Measurements from ENCODE around the gene SH3D21.

Gene SH3D21

GRCh38 chr1:36306210-36306901 lies at the start of gene SH3D21:
TSS of gene SH3D21 (plus strand) at chr1:36306368. CDS start at chr1:36306421, 53 bp downstream.
- no peak for DNase-seq (ENCODE audit: low read depth in 2 of 3, low spot score in 2 of 3)

- DNase-seq (ENCODE audit: low read depth in 2 of 3, low spot score in 2 of 3), result no peak
Observed at GRCh38 chr1:36256558-36257374, 49.4 kb upstream of the SH3D21 start.

DNA sequence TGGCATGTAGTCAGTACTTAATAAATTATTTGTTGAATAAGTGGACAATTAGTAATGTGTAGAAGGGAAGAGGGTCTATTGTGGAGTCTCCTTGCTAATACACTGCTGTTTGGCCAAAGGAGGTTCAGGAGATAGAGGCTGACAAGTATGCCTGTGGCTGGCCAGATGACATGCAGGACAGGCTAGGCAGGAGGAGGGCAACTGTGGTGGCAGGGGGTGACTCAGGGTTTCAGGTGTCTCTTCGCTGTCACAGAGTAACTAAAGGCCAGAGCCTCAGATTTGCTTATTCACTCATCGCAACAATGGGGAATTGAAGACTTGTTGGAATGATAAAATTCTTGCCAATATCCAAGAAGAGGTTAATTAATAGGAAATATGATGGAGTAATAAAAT lies 48.8 kb upstream of the SH3D21 start:
- DNase-seq (ENCODE audit: low read depth in 2 of 3, low spot score in 2 of 3), result no peak

DNA sequence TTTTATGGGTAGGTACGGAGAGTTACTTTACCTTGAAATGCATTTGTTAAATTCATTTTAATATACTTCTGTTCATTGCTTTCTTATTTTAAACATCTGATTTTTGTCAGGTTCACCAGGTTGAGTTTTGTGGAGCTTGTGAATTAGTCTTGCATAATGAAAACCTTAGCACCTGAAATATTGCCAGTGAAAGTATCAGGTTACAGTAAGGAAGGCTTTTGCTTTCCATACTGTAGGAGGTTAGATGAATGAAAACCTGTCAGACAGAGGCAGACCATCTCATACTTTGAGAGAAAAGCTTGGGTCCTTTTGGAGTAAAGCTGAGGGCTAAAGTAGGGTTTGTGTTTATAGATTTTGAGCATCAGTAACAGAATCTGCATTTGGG lies 47.2 kb upstream of the SH3D21 start:
- DNase-seq (ENCODE audit: low read depth in 2 of 3, low spot score in 2 of 3), result no peak

DNA sequence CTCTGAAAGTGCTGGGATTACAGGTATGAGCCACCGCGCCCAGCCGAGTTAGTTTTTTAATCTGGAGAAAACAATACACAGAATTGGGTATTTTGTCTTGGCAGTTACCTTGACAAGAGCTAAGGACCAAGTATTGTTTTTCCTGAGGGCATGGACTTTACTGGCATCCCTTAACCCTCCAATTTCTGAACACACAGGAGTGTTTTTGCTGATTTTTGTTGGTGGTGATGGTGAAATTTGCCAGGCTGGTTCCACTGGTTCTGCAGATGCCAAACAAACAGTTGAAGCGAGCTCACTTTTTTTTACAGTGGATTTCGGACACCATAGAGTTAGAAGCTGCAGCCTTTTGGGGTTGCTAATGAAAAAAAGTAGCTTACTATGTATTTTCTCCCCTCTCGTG lies 37.2 kb upstream of the SH3D21 start:
- DNase-seq (ENCODE audit: low read depth in 2 of 3, low spot score in 2 of 3), result no peak

DNA sequence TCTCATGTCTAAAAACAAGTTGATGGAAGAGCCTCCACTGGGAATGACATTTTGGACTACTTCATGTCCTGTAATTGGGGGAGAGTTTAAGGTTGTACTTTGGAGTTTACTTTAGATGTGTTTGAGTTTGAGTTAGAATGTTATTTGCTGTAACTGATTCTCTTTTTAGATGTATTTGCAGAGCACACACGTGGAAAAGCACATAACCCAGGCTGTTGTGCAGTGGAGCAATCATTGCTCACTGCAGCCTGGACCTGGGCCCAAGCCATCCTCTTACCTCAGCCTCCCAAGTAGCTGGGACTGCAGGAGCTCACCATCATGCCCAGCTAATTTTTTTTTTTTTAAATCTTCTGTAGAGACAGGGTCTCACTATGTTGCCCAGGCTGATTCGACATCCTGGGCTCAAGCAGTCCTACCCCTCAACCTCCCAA lies 36.7 kb upstream of the SH3D21 start:
- DNase-seq (ENCODE audit: low read depth in 2 of 3, low spot score in 2 of 3), result no peak

- DNase-seq (ENCODE audit: low read depth in 2 of 3, low spot score in 2 of 3), result no peak
Observed at GRCh38 chr1:36273024-36273423, 33.1 kb upstream of the SH3D21 start.

GRCh38 chr1:36274201-36274600 lies 32.0 kb upstream of the SH3D21 start:
- no peak for DNase-seq (ENCODE audit: low read depth in 2 of 3, low spot score in 2 of 3)

DNA sequence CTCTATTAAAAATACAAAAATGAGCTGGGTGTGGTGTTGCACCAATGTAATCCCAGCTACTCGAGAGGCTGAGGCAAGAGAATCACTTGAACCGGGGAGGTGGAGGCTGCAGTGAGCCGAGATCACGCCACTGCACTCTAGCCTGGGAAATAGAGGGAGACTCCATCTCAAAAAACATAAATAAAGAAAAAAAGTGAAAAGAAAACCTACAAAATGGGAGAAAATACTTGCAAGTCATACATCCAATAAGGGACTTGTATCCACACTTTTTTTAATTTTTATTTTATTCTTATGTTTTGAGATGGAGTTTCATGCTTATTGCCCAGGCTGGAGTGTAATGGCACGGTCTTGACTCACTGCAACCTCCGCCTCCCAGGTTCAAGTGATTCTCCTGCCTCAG lies 29.5 kb upstream of the SH3D21 start:
- no peak for DNase-seq (ENCODE audit: low read depth in 2 of 3, low spot score in 2 of 3)

- no peak for DNase-seq (ENCODE audit: low read depth in 2 of 3, low spot score in 2 of 3)
Observed at GRCh38 chr1:36279110-36279788, 26.9 kb upstream of the SH3D21 start.

DNA sequence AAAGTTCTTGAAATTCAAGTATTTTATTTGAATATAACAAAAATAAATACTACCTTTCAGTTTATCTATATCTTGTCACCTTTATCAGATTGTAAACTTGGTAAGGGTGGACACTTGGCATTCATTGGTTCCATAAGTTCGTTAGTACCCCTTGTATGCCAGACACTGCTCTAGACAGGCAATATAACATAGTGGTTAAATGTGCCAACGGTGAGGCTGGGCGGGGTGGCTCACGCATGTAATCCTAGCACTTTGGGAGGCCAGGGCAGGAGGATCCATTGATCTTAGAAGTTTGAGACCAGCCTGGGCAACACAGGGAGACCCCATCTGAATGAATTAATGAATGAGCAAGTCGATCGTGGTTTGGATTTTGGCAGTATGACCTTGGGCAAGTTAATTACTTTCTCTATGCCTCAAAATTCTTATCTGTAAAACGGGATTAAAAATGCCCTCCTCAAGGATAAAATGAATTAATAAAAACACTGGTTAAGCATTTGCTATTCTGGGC lies 26.3 kb upstream of the SH3D21 start:
- no peak for DNase-seq (ENCODE audit: low read depth in 2 of 3, low spot score in 2 of 3)

- no peak for DNase-seq (ENCODE audit: low read depth in 2 of 3, low spot score in 2 of 3)
Observed at GRCh38 chr1:36284061-36284460, 22.1 kb upstream of the SH3D21 start.

- DNase-seq (ENCODE audit: low read depth in 2 of 3, low spot score in 2 of 3), result no peak
Observed at GRCh38 chr1:36284517-36284916, 21.7 kb upstream of the SH3D21 start.

DNA sequence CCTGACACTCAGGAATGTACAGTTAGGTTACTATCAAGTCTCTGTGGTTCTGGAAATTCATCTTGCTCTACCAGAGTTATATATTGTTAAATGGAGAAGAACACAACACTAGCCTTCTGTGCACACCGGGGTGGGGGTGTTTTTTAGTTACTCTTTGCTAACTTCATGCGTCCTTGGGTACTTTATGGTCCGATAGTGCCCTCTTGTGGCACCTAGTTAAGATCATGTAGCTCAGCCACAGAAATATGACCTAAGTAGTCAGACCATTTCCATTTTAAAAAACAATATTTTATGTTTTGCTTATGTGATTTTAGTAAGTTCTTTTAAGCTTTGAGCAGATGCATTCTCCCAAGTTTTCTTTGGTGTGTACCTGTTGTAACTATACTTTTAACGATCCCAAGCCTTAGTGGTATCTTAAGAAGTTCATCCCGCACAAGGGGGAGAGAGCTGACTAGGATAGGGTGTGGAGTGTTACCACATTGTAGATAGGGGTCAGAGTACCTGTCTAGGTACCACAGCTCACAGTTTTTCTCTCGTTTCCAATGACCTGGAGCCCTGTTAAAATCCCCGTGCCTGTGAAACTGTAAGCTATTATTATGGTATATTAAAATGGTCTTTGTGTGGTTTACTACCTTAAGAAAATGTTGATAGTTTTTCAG lies 20.6 kb upstream of the SH3D21 start:
- DNase-seq (ENCODE audit: low read depth in 2 of 3, low spot score in 2 of 3), result no peak

GRCh38 chr1:36286802-36287201 lies 19.4 kb upstream of the SH3D21 start:
- no peak for DNase-seq (ENCODE audit: low read depth in 2 of 3, low spot score in 2 of 3)

DNA sequence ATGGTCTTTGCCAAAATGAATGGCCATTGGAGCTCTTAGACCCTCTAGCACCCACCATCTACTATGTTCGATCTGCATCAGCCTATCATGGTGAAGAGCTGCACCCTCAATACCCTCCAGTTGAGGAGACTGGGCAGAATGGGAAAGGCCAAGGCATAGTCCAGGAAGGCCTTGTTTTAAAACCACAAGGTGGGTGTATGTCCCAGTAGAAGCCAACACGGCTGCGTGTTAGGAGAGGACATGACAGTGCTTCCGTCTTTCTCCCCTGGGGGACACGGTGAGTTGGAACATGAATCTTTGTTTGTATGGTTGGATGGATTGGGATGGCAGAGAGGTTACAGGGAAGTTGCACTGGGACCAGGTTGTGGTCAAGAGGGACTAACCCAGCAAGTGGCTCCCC lies 18.6 kb upstream of the SH3D21 start:
- DNase-seq (ENCODE audit: low read depth in 2 of 3, low spot score in 2 of 3), result no peak

DNA sequence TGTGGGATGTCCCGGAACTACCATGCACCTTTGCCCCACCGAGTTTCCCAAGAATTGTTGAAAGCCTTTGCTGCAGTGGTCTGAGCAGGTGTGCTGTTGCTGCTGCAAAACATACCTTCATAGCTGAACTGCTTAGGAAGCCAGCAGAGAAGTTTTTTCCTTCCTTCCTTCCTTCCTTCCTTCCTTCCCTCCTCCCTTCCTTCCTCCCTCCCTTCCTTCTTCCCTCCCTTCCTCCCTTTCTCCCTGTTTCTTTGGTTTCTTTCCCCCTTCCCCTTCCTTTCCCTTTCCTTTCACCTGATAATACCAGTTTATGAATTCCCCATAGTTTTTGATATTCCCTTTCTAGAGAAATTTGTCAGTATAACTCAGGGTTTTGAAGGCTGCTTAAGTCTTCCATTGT lies 10.8 kb upstream of the SH3D21 start:
- no peak for DNase-seq (ENCODE audit: low read depth in 2 of 3, low spot score in 2 of 3)

- no peak for DNase-seq (ENCODE audit: low read depth in 2 of 3, low spot score in 2 of 3)
Observed at GRCh38 chr1:36297062-36297461, 9.1 kb upstream of the SH3D21 start.

- no peak for DNase-seq (ENCODE audit: low read depth in 2 of 3, low spot score in 2 of 3)
Observed at GRCh38 chr1:36298640-36299039, 7.5 kb upstream of the SH3D21 start.

- no peak for DNase-seq (ENCODE audit: low read depth in 2 of 3, low spot score in 2 of 3)
Observed at GRCh38 chr1:36300526-36300925, 5.6 kb upstream of the SH3D21 start.

- DNase-seq (ENCODE audit: low read depth in 2 of 3, low spot score in 2 of 3), result no peak
Observed at GRCh38 chr1:36301220-36301619, 4.9 kb upstream of the SH3D21 start.
